Posterior cingulate gyrus (tissue), 11 donors: ENCODE results near the gene TGFBR3.
A peak's percentile ranks its signal among the peaks of the same experiment; 100 is the strongest.

Source experiments
- DNase-seq, 10 donors: peaks; one replicate each; pipeline versions ENCODE4 v3.0.0 to v3.0.0-alpha.2; 2020 to 2021; ENCODE audit warnings: mixed read lengths in 3 of 10
- intact Hi-C: fragments of 100-400 bp; cut with DNase I; formaldehyde crosslinking; loops from one replicate; pipeline ENCODE4 v1.15.1; 2023

TGFBR3 gene

DNA sequence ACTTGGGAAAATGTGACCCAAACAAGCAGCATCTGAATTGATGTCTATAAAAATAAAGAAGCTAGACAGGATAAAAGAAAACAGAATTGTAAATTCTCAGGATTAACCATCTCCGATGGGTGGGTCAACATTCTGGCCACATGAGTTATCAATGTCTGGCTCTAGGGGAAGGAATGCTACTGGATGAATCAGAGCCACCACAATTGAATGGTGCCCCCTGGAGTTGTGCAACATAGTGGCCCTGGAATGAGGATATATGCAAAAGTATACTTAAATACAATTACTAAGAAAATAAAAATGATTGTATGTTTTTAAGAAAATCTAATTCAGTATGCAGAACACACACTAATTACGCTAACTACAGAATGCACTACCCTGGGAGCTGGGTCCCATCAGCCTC lies 185.6 kb downstream of the TGFBR3 start:
- no peak for DNase-seq
- intact Hi-C loops: no loop called here

DNA sequence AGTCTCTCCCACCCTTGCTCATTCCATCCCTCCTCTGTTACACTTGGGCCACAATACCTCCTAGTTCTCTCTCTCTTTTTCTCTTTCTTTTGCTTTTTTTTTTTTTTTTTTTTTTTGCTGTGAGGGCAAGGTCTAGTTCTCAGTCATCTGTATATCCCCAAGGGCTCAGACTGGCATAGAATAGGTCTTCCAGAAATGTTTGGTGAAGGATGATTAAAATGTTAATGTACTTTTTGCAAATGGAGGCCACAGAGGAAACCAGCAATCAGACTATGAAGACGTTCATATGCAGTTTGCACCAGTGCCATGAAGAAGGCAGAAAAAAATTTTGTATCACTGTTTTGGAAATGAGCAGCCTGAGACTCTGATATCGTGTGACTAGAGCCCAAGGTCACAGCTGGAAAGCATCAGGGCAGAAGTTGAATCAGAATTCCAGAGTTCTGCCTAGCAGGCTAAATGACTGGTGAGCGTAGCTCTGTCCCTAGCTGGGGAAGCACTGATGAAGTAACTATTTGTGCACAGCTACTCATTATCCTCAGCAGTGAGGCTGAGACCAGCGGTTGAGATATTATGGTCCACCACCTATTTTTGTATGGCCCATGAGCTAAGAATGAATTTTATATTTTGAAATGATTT lies 186.5 kb downstream of the TGFBR3 start:
- intact Hi-C loops: no loop called here
- DNase-seq: no peak

GRCh38 chr1:91697861-91698260 lies 188.1 kb downstream of the TGFBR3 start:
- DNase-seq: no peak
- intact Hi-C loops: no loop called here

DNA sequence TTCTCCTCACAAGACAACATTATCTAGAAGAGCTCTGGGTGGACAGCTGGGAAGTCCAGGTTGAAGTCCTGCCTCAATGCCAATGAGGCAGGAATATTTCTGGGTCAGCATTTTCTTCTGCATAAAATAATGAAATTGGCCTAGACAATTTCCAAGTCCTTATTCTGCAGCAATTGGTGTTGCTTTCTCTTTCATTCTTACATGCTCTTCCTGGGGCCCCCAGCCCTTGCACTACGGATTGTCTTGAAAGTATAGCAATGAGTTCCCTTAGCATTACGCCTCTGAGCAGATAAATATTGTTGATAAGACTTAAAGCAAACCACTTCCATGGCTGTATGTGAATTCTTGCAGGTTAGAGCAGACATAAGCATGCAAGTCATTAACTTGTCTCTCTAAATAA lies 188.5 kb downstream of the TGFBR3 start:
- intact Hi-C loops: no loop called here
- DNase-seq: no peak

GRCh38 chr1:91696321-91696720 lies 189.6 kb downstream of the TGFBR3 start:
- DNase-seq: no peak
- intact Hi-C loops: no loop called here

DNA sequence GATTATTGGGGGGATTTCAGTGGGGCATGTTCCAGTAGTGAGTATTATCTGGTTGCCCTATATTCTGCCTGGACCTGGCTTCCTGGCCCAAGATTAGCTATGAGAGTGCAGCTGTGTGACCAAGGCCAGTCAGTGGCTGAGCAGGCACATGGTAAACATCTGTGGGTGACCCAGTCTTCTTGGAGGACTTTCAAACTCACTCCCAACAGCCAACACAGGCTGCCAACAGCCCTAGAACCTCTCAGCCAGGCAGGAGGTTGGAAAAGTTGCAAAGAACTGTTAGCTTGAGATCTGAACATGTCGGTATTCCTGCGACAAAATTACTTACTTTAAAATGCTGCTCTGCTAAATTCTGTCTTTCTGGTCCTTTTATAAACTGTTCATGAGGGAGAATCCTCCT lies 192.4 kb downstream of the TGFBR3 start:
- intact Hi-C loops: no loop called here
- peak in 7 of 10 donors; percentile 10 to 78 (median 15) for DNase-seq

- intact Hi-C loops: no loop called here
- DNase-seq: no peak
Measured at GRCh38 chr1:91691525-91691924, 194.4 kb downstream of the TGFBR3 start.

GRCh38 chr1:91689641-91690481 lies 196.1 kb downstream of the TGFBR3 start:
- no peak for DNase-seq
- intact Hi-C loops: no loop called here

GRCh38 chr1:91687452-91687851 lies 198.5 kb downstream of the TGFBR3 start:
- intact Hi-C loops: no loop called here
- no peak for DNase-seq

GRCh38 chr1:91685994-91686393 lies 200.0 kb downstream of the TGFBR3 start:
- intact Hi-C loops: no loop called here
- no peak for DNase-seq

DNA sequence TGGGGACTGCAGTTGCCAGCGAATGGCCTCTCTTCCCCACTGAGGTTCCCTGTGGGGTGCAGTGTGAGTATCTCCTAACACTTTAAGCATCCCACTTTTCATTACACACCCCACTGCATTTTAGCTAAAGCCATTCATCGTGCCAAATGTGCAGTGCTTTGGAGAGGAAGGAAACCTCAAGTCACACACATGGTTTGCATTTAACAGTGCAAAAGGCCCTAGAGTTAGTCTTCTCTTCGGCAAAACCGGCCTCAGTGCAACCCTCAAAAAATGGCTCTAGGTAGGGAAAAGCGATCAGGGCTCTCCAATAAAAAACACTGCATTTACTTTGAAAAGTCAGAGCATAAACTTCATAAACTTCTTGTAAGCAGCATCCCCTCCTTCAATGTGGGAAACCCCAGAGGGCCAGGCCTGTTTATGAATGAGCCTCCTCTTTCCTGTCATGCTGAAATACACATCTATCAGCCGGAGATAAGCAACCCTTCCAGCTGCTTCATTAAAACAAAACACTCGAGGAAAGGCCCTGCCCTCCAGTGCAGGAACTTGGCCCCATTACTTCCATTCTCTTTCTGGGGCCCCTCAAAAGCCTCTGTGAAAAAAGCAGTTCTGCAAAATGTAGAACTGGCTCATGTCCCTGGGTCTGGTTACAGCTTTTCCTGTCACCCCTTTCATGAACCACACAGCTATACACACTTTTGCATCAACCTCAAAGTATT lies 201.3 kb downstream of the TGFBR3 start:
- intact Hi-C loops: no loop called here
- no peak for DNase-seq

GRCh38 chr1:91683598-91683951 lies 202.4 kb downstream of the TGFBR3 start:
- intact Hi-C loops: no loop called here
- no peak for DNase-seq

- no peak for DNase-seq
- intact Hi-C loops: no loop called here
Measured at GRCh38 chr1:91682882-91683597, 202.9 kb downstream of the TGFBR3 start.

DNA sequence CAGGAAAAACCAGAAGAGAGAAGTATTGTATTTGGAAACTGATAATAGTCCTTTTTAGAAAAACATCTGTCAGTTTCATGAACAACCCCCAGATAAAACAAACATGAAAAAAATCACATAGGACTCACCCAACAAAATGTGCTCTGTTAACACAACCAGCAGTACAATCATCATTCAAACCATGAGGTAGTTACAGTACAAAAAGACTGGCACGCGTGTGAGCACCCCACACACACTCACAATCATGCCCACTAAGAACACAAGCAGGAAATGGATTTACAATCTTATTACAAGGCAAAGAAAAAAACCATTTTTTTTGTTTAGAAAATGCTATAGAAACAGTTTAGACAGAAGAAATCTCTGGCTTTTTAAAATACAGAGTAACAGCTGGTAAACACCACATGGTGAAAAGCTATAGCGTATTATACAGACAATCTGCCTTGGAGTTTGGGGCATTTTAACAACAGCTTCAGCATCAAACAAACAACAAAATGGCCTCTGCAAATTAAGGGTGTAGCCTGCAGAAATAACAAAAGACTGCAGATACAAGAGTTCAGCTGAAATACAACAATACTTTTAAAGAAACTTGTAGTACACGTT lies 205.3 kb downstream of the TGFBR3 start:
- intact Hi-C loops: no loop called here
- DNase-seq: no peak

DNA sequence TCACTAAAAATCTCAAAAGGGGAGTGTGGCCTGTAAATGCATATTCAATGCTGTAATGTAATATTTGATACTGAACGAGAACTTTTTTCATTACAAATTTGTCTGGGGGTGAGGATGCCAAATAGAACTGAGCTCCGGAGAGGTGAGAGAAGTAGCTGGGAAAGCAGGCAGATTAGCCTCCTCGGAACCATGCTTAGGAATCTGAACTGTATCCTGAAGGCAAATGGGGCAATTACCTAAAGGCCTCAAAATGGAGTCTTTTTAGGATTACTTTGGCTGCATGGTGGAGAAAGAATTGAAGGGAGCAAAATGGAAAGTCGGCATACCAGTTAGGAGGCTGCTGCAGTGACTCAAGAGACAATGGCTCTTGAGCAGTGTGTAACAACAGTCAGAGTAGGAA lies 206.5 kb downstream of the TGFBR3 start:
- no peak for DNase-seq
- intact Hi-C loops: no loop called here

DNA sequence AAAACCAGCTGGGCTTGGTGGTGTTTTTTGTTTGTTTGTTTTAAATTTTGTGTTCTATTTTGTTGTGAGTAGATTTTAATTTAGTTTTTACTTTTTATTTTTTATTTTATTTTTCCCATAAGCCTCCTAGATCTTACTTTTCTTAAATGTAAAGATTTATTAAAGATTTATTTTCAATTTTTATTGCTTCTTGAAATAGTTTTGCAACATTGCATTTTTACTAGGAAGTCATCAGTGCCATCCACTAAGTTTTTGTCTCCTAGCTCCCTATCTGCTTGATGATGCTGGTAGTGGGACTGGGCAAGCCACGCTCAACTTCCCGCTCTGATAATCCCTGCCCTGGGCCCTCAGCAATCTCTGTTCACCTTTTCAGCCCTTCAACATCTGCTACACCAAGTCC lies 209.9 kb downstream of the TGFBR3 start:
- intact Hi-C loops: no loop called here
- DNase-seq: no peak

DNA sequence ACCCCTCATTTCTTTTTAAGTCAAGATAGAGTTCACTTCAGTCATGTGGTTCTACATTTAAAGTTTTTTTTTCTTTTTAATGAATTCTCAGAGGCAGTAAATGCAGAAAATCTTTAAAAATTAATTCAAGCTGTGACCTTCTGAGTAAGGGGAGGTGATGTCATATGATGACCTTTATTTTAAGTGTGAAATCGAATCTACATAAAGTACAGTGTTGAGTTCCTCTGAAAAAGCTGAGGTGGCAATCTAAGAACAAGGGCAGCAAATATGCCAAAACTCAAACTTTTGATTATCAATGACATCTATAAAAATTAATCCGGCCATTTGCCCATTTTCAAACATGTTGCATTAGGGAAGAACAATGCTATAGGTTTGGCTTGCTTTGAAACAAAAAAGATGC lies 211.8 kb downstream of the TGFBR3 start:
- intact Hi-C loops: no loop called here
- DNase-seq: no peak

DNA sequence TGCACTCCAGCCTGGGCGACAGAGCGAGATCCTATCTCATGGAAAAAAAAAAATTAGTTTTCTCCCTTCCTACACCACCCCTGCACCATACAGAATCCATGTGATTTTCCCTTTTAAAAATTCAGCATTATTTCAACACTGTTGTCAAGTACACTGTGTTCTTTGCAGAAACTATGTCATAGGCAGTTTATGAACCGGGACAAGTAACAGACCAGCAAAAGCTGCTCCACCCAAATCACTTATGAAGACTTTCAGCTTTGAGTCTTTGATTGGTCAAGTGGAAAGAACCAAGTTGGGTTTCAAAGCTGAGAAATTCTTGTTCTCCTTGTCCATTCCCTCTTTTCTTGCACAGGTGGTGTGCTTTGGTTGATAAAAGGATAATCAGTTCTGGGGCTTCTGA lies 212.3 kb downstream of the TGFBR3 start:
- intact Hi-C loops: no loop called here
- no peak for DNase-seq

DNA sequence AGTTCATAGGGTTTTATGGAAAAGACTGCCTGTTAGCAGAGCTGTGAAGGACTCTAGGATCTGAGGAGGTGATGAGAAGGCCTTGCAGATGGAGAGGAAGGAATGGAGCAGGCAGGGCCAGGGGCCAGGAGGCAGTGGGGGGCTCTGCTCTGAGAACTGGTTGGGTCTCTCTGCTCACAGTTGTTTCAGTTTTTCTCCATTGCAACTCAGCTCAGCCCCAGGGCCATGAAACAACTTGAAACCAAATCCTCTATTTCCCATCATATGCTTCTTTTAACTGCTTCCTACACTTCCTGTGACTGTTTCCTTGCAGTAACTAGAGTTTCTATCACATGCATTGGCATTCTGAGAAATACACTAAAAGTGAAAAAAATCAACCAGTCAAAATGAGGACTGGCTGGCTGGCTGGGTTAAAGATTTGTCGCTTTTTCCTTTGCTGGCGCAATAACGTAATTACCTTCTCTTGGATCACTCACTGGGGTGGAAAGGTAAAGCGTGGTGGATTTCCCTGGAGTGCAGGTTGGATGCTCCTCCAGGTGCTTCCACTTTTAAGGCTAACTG lies 213.3 kb downstream of the TGFBR3 start:
- DNase-seq: no peak
- intact Hi-C loops: no loop called here

- DNase-seq: no peak
- intact Hi-C loops: no loop called here
Measured at GRCh38 chr1:91670781-91671180, 215.2 kb downstream of the TGFBR3 start.
